Loucy (cell line): ENCODE measurements around the gene TMED7.

Source experiments
- CTCF ChIP-seq: fragments of 200-600 bp; sonication (generic); conservative IDR thresholded peaks from 2 replicates; pipeline ENCODE4 v1.5.1; 2014; ENCODE audit warnings: mild to moderate bottlenecking, antibody characterized with exemption, low read length
- EZH2phosphoT487 ChIP-seq: fragments of 200-600 bp; IDR thresholded peaks from 2 replicates; pipeline ENCODE4 v1.6.1; 2018; ENCODE audit warnings: antibody characterized with exemption, mild to moderate bottlenecking, moderate library complexity, borderline replicate concordance

- no peak for TF ChIP-seq CTCF
- TF ChIP-seq EZH2phosphoT487: no peak
These were observed 41.3 kb downstream of the TMED7 start for GRCh38 chr5:115584501-115584900.
